ENCODE data around the gene SH3BP2.

GRCh38 chr4:2857349-2857927, 64.6 kb downstream of the SH3BP2 start:
- no peak for TF ChIP-seq RAD21 (conservative IDR thresholded peaks at IDR 0.05)
- TF ChIP-seq CTCF (IDR thresholded peaks at IDR 0.05; ENCODE audit: poor library complexity, severe bottlenecking), result no peak
- TF ChIP-seq POLR2AphosphoS5 (IDR thresholded peaks at IDR 0.05), result no peak
- no peak for TF ChIP-seq EZH2 (IDR thresholded peaks at IDR 0.05; ENCODE audit: borderline replicate concordance, insufficient read depth, low read length, poor library complexity, severe bottlenecking)
- TF ChIP-seq, protein P1, sequence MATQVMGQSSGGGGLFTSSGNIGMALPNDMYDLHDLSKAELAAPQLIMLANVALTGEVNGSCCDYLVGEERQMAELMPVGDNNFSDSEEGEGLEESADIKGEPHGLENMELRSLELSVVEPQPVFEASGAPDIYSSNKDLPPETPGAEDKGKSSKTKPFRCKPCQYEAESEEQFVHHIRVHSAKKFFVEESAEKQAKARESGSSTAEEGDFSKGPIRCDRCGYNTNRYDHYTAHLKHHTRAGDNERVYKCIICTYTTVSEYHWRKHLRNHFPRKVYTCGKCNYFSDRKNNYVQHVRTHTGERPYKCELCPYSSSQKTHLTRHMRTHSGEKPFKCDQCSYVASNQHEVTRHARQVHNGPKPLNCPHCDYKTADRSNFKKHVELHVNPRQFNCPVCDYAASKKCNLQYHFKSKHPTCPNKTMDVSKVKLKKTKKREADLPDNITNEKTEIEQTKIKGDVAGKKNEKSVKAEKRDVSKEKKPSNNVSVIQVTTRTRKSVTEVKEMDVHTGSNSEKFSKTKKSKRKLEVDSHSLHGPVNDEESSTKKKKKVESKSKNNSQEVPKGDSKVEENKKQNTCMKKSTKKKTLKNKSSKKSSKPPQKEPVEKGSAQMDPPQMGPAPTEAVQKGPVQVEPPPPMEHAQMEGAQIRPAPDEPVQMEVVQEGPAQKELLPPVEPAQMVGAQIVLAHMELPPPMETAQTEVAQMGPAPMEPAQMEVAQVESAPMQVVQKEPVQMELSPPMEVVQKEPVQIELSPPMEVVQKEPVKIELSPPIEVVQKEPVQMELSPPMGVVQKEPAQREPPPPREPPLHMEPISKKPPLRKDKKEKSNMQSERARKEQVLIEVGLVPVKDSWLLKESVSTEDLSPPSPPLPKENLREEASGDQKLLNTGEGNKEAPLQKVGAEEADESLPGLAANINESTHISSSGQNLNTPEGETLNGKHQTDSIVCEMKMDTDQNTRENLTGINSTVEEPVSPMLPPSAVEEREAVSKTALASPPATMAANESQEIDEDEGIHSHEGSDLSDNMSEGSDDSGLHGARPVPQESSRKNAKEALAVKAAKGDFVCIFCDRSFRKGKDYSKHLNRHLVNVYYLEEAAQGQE (IDR thresholded peaks at IDR 0.05; ENCODE audit: borderline replicate concordance), result no peak
- TF ChIP-seq MXI1 (conservative IDR thresholded peaks at IDR 0.05; ENCODE audit: poor library complexity, severe bottlenecking), result no peak
- TF ChIP-seq EP300 (conservative IDR thresholded peaks at IDR 0.05; ENCODE audit: poor library complexity, severe bottlenecking), result no peak
- no peak for TF ChIP-seq SMC3 (conservative IDR thresholded peaks at IDR 0.05; ENCODE audit: poor library complexity)
- no peak for TF ChIP-seq TAF1 (IDR thresholded peaks at IDR 0.05; ENCODE audit: low read depth)

Data from neural cell (in vitro differentiated cells).